Tibial nerve (tissue), 4 donors: ENCODE results near the gene BAIAP2.

ENCODE experiments used
- EP300 ChIP-seq, 2 donors: sonication (generic); formaldehyde crosslinking; IDR thresholded peaks; one replicate each; pipeline ENCODE4 v1.6.1; 2017; ENCODE audit warnings: antibody characterized with exemption in 2 of 2, mild to moderate bottlenecking in 1 of 2
- TF ChIP-seq, protein P1 (sequence below), 5 experiments: fragments of 200-600 bp in 3 of 5; fragments of 450-650 bp in 2 of 5; sonication (generic) in 3 of 5; IDR thresholded peaks; one replicate each; pipeline ENCODE4 v1.5.1; 2016 to 2019; ENCODE audit warnings: antibody characterized with exemption in 5 of 5, mild to moderate bottlenecking in 3 of 5, moderate library complexity in 2 of 5

GRCh38 chr17:81080019-81080418 lies 45.1 kb downstream of the BAIAP2 start:
- TF ChIP-seq, protein P1, sequence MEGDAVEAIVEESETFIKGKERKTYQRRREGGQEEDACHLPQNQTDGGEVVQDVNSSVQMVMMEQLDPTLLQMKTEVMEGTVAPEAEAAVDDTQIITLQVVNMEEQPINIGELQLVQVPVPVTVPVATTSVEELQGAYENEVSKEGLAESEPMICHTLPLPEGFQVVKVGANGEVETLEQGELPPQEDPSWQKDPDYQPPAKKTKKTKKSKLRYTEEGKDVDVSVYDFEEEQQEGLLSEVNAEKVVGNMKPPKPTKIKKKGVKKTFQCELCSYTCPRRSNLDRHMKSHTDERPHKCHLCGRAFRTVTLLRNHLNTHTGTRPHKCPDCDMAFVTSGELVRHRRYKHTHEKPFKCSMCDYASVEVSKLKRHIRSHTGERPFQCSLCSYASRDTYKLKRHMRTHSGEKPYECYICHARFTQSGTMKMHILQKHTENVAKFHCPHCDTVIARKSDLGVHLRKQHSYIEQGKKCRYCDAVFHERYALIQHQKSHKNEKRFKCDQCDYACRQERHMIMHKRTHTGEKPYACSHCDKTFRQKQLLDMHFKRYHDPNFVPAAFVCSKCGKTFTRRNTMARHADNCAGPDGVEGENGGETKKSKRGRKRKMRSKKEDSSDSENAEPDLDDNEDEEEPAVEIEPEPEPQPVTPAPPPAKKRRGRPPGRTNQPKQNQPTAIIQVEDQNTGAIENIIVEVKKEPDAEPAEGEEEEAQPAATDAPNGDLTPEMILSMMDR (IDR thresholded peaks at IDR 0.05): no peak
- TF ChIP-seq EP300 (IDR thresholded peaks at IDR 0.05): no peak
